CD14-positive monocyte (primary cell): ENCODE data around the gene RNF157. TPM values are rescaled to one million over a fixed set of nuclear protein-coding genes. Genes with fewer than 3 reads are reported as not detected.

ENCODE experiments used
- DNase-seq, 3 donors: peaks; one replicate each; pipeline ENCODE4 v3.0.0-alpha.2; 2011 to 2022
- H2AFZ ChIP-seq: 2 replicates; pipeline ENCODE4 v1.6.0; 2012; ENCODE audit warnings: mild to moderate bottlenecking, low read depth, low read length, inconsistent platforms; ENCODE audit not compliant: insufficient read depth, poor library complexity, severe bottlenecking
- H3K27ac ChIP-seq, 2 donors: 1 replicate in 1 of 2; 2 replicates in 1 of 2; pipeline ENCODE4 v1.5.1; 2012 to 2013; ENCODE audit warnings: low read length in 2 of 2, control low read depth in 1 of 2, inconsistent platforms in 1 of 2, low read depth in 1 of 2, mild to moderate bottlenecking in 1 of 2
- H3K27me3 ChIP-seq, 2 donors: one replicate each; pipeline versions ENCODE4 v1.6.0 to v1.6.1; 2011 to 2013; ENCODE audit warnings: low read length in 2 of 2; ENCODE audit not compliant: control insufficient read depth in 2 of 2, insufficient read depth in 2 of 2
- H3K36me3 ChIP-seq, 2 donors: replicated peaks in 1 of 2; 1 replicate in 1 of 2; 2 replicates in 1 of 2; pipeline versions ENCODE4 v1.5.1 to v1.6.1; 2012 to 2013; ENCODE audit warnings: low read length in 2 of 2, control low read depth in 1 of 2, inconsistent platforms in 1 of 2, mild to moderate bottlenecking in 1 of 2; ENCODE audit not compliant: insufficient read depth in 2 of 2, control insufficient read depth in 1 of 2
- H3K4me1 ChIP-seq, 2 donors: 1 replicate in 1 of 2; 2 replicates in 1 of 2; pipeline versions ENCODE4 v1.5.1 to v1.6.1; 2012 to 2013; ENCODE audit warnings: low read length in 2 of 2, control low read depth in 1 of 2, inconsistent platforms in 1 of 2, mild to moderate bottlenecking in 1 of 2, moderate library complexity in 1 of 2; ENCODE audit not compliant: insufficient read depth in 2 of 2, control insufficient read depth in 1 of 2
- H3K4me2 ChIP-seq: replicated peaks from 2 replicates; pipeline ENCODE3; 2012; ENCODE audit warnings: low read length, moderate library complexity, mild to moderate bottlenecking; ENCODE audit not compliant: poor library complexity, severe bottlenecking; ENCODE audit errors: extremely low read depth
- H3K4me3 ChIP-seq, 3 experiments: fragments of 200-600 bp in 1 of 3; sonication (generic) in 1 of 3; replicated peaks in 1 of 3; 1 replicate in 2 of 3; 2 replicates in 1 of 3; pipeline ENCODE4 v1.5.1; 2011 to 2013; ENCODE audit warnings: low read length in 3 of 3, mild to moderate bottlenecking in 3 of 3, control low read depth in 2 of 3, low read depth in 2 of 3, inconsistent platforms in 1 of 3, moderate library complexity in 1 of 3
- H3K79me2 ChIP-seq: 2 replicates; pipeline ENCODE4 v1.6.0; 2012; ENCODE audit warnings: mild to moderate bottlenecking, control low read depth, inconsistent platforms, low read length, moderate library complexity; ENCODE audit not compliant: insufficient read depth
- H3K9ac ChIP-seq: 2 replicates; pipeline ENCODE4 v1.6.0; 2017; ENCODE audit warnings: low read length, mild to moderate bottlenecking; ENCODE audit not compliant: insufficient read depth, poor library complexity, severe bottlenecking
- H3K9me3 ChIP-seq, 2 donors: replicated peaks in 1 of 2; 1 replicate in 1 of 2; 2 replicates in 1 of 2; pipeline versions ENCODE4 v1.5.1 to v1.6.1; 2012 to 2013; ENCODE audit warnings: low read length in 2 of 2, control low read depth in 1 of 2; ENCODE audit not compliant: control insufficient read depth in 1 of 2, insufficient read depth in 1 of 2
- H4K20me1 ChIP-seq: 2 replicates; pipeline ENCODE4 v1.6.0; 2012; ENCODE audit warnings: mild to moderate bottlenecking, low read length, control low read depth, moderate library complexity; ENCODE audit not compliant: insufficient read depth
- H3K27ac Mint-ChIP-seq, 7 donors: one replicate each; pipeline ENCODE4 v1.8.0; 2020; ENCODE audit warnings: mild to moderate bottlenecking in 7 of 7, mixed read lengths in 7 of 7, moderate library complexity in 6 of 7, inconsistent platforms in 2 of 7
- H3K27me3 Mint-ChIP-seq, 3 donors: one replicate each; pipeline ENCODE4 v1.8.0; 2021 to 2022; ENCODE audit warnings: low read depth in 3 of 3, mild to moderate bottlenecking in 3 of 3, mixed read lengths in 3 of 3, moderate library complexity in 3 of 3, inconsistent platforms in 1 of 3
- H3K36me3 Mint-ChIP-seq, 2 donors: one replicate each; pipeline ENCODE4 v1.8.0; 2020; ENCODE audit warnings: mixed read lengths in 2 of 2, inconsistent platforms in 1 of 2, mild to moderate bottlenecking in 1 of 2
- H3K4me1 Mint-ChIP-seq: one replicate; pipeline ENCODE4 v1.8.0; 2020; ENCODE audit warnings: mild to moderate bottlenecking, mixed read lengths
- H3K4me3 Mint-ChIP-seq, 2 donors: one replicate each; pipeline ENCODE4 v1.8.0; 2020; ENCODE audit warnings: mild to moderate bottlenecking in 2 of 2, mixed read lengths in 2 of 2, moderate library complexity in 1 of 2
- H3K9me3 Mint-ChIP-seq, 7 donors: one replicate each; pipeline ENCODE4 v1.8.0; 2020 to 2022; ENCODE audit warnings: mixed read lengths in 7 of 7, mild to moderate bottlenecking in 6 of 7, moderate library complexity in 6 of 7, inconsistent platforms in 2 of 7
- CTCF ChIP-seq: fragments of 200-600 bp; IDR thresholded peaks from one replicate; pipeline ENCODE4 v1.8.0; 2022; ENCODE audit warnings: antibody characterized with exemption, mild to moderate bottlenecking
- WGBS: methylation state at CpG from one replicate; pipeline ENCODE4 v1.1.5; 2013; ENCODE audit warnings: missing lambda C conversion rate; ENCODE audit not compliant: insufficient coverage; 5-methylcytosine and 5-hydroxymethylcytosine counted together
- intact Hi-C, 2 donors: fragments of 100-400 bp; cut with micrococcal nuclease; formaldehyde crosslinking; loops; one replicate each; pipeline versions ENCODE4 v1.15.0 to v1.15.1; 2023
- polyA plus RNA-seq, 3 donors: library from polyadenylated mRNA; depleted of rRNA in 1 of 3; unstranded in 2 of 3; stranded (reverse) in 1 of 3; fragments of 300-500 nt in 2 of 3; fragments of >200 nt in 1 of 3; fragmentation: Illumina TruSeq in 2 of 3; gene quantifications; 1 replicate in 2 of 3; 2 replicates in 1 of 3; pipeline ENCODE4 v1.2.3, GENCODE V29; 2012 to 2021

The RNF157 gene
- polyA plus RNA-seq, 3 donors: 0.03 TPM; not detected in 2

- no peaks in the 10 kb centered on the region for H3K4me1 ChIP-seq
- H3K27ac ChIP-seq: no peak overlapping the region
- H3K9me3 ChIP-seq: no peaks in the 10 kb centered on the region
- no peak for DNase-seq
- Mint-ChIP-seq H3K36me3 (no peaks in the 10 kb centered on the region), H3K9me3 (no peaks in the 10 kb centered on the region), H3K27me3 (peaks cover 1 to 3% (median 2%) of the 10 kb centered on the region in 3 donors), H3K27ac (no peak overlapping the region), H3K4me1 (no peaks in the 10 kb centered on the region), H3K4me3 (no peak overlapping the region)
- H3K4me2 ChIP-seq: no peak overlapping the region
- H3K4me3 ChIP-seq: no peak overlapping the region
- TF ChIP-seq CTCF: no peak
- 75% methylated on average over 3 of the region's 9 CpGs for WGBS
- no peaks in the 10 kb centered on the region for H3K79me2 ChIP-seq
- H3K27me3 ChIP-seq: no peaks in the 10 kb centered on the region
- H2AFZ ChIP-seq: no peak overlapping the region
- no peaks in the 10 kb centered on the region for H4K20me1 ChIP-seq
- no peaks in the 10 kb centered on the region for H3K36me3 ChIP-seq
- intact Hi-C loops: no loop called here
- H3K9ac ChIP-seq: no peak overlapping the region
These were observed 87.1 kb downstream of the RNF157 start for GRCh38 chr17:76153202-76153601.

- Mint-ChIP-seq H3K4me3 (no peak overlapping the region), H3K27ac (no peak overlapping the region)
- 94% methylated on average over 6 of the region's 7 CpGs for WGBS
These were observed 87.7 kb downstream of the RNF157 start for GRCh38 chr17:76152591-76152990.

More at GRCh38 chr17:76152591-76152990, 87.7 kb downstream of the RNF157 start:
- DNase-seq: no peak
- Histone ChIP-seq H3K4me1 (no peaks in the 10 kb centered on the region), H3K27ac (no peak overlapping the region), H4K20me1 (no peaks in the 10 kb centered on the region), H3K4me2 (no peak overlapping the region), H3K36me3 (no peaks in the 10 kb centered on the region), H3K9me3 (no peaks in the 10 kb centered on the region), H2AFZ (no peak overlapping the region), H3K4me3 (no peak overlapping the region), H3K79me2 (no peaks in the 10 kb centered on the region), H3K27me3 (no peaks in the 10 kb centered on the region), H3K9ac (no peak overlapping the region)
- H3K4me1 Mint-ChIP-seq: peaks cover 1% of the 10 kb centered on the region
- no peaks in the 10 kb centered on the region for H3K9me3 Mint-ChIP-seq
- H3K36me3 Mint-ChIP-seq: no peaks in the 10 kb centered on the region
- no peak for TF ChIP-seq CTCF
- peaks cover 1 to 2% (median 1%) of the 10 kb centered on the region in 3 donors for H3K27me3 Mint-ChIP-seq
- intact Hi-C loops: no loop called here
